ENCODE results near the gene NCMAP.

The NCMAP gene

DNA sequence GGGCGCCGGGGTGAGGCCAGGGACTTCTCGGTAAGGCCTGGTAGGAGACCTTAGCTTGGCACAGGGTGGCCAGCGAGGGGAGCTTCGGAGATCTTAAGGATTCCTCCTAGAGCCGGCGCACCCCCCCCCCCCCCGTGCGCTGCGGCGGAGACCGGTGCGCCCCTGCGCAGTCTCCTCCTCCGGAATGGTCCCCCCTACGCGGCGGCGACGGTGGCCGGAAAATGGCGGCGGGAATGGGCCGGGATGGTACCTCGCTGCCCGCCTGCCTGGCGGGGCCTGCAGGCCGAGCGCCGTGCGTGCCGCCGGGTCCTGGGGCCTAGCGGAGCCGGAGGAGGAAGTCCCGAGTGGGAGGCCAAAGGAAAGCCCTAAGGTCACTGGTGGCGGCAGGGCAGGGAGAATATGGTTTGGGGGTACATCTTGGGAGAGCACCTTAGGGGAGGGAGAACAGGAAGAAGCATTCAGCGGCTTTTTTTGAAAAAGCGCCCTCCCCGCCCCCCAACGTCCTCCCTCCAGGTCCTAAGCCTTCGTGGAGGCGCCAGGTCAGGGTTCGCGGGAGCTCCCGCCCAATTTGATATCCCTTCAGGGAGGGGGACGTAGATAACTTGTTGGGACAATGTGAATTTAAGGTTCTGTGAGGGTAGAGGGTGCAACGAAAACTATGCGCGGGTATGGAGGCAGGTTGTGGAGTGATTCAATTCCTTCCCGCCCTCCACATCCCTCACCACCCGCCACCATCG is 87.6 kb downstream of the NCMAP start:
- Histone ChIP-seq H3K4me1 (ENCODE audit: control insufficient read depth in 1 of 2, insufficient read depth in 1 of 2, low read depth in 1 of 2, low read length in 1 of 2) (peaks cover 21 to 29% of the 10 kb centered on the region in 2 experiments), H3K27ac (peak overlapping the region; percentile 88), H3K36me3 (peaks cover 31% of the 10 kb centered on the region), H3K9me3 (no peaks in the 10 kb centered on the region), H3K4me3 (ENCODE audit: low read depth in 1 of 2, low read length in 1 of 2) (peak overlapping the region; percentile 94 to 96), H3K27me3 (no peaks in the 10 kb centered on the region)
- TF ChIP-seq CTCF (IDR thresholded peaks at IDR 0.05), result no peak

- H3K27ac ChIP-seq, result peak overlapping the region; percentile 88
- peaks cover 36% of the 10 kb centered on the region for H3K36me3 ChIP-seq
- H3K27me3 ChIP-seq, result no peaks in the 10 kb centered on the region
- TF ChIP-seq CTCF (IDR thresholded peaks at IDR 0.05), result no peak
- peak overlapping the region; percentile 94 to 96 for H3K4me3 ChIP-seq (ENCODE audit: low read depth in 1 of 2, low read length in 1 of 2)
- peaks cover 21 to 29% of the 10 kb centered on the region in 2 experiments for H3K4me1 ChIP-seq (ENCODE audit: control insufficient read depth in 1 of 2, insufficient read depth in 1 of 2, low read depth in 1 of 2, low read length in 1 of 2)
- H3K9me3 ChIP-seq, result no peaks in the 10 kb centered on the region
Measured at GRCh38 chr1:24644100-24644384, 88.2 kb downstream of the NCMAP start.

- no peak overlapping the region for H3K27ac ChIP-seq
- TF ChIP-seq CTCF (IDR thresholded peaks at IDR 0.05), result no peak
- no peaks in the 10 kb centered on the region for H3K9me3 ChIP-seq
- H3K27me3 ChIP-seq, result no peaks in the 10 kb centered on the region
- peaks cover 10 to 12% of the 10 kb centered on the region in 2 experiments for H3K4me1 ChIP-seq (ENCODE audit: control insufficient read depth in 1 of 2, insufficient read depth in 1 of 2, low read depth in 1 of 2, low read length in 1 of 2)
- peaks cover 85% of the 10 kb centered on the region for H3K36me3 ChIP-seq
- H3K4me3 ChIP-seq (ENCODE audit: low read depth in 1 of 2, low read length in 1 of 2), result no peak overlapping the region
Measured at GRCh38 chr1:24648919-24649318, 93.0 kb downstream of the NCMAP start.

GRCh38 chr1:24652382-24652781 is 96.5 kb downstream of the NCMAP start:
- H3K36me3 ChIP-seq, result peaks cover 100% of the 10 kb centered on the region
- no peak for TF ChIP-seq CTCF (IDR thresholded peaks at IDR 0.05)

GRCh38 chr1:24654010-24654409 is 98.1 kb downstream of the NCMAP start:
- H3K27me3 ChIP-seq, result no peaks in the 10 kb centered on the region
- H3K4me3 ChIP-seq (ENCODE audit: low read depth in 1 of 2, low read length in 1 of 2), result no peak overlapping the region
- TF ChIP-seq CTCF (IDR thresholded peaks at IDR 0.05), result no peak
- peaks cover 100% of the 10 kb centered on the region for H3K36me3 ChIP-seq
- H3K27ac ChIP-seq, result no peak overlapping the region
- H3K4me1 ChIP-seq (ENCODE audit: control insufficient read depth in 1 of 2, insufficient read depth in 1 of 2, low read depth in 1 of 2, low read length in 1 of 2), result no peaks in the 10 kb centered on the region
- H3K9me3 ChIP-seq, result no peaks in the 10 kb centered on the region

More at GRCh38 chr1:24652382-24652781, 96.5 kb downstream of the NCMAP start:
- H3K4me3 ChIP-seq (ENCODE audit: low read depth in 1 of 2, low read length in 1 of 2), result no peak overlapping the region
- no peaks in the 10 kb centered on the region for H3K9me3 ChIP-seq
- H3K27ac ChIP-seq, result no peak overlapping the region
- no peaks in the 10 kb centered on the region for H3K27me3 ChIP-seq
- no peaks in the 10 kb centered on the region for H3K4me1 ChIP-seq (ENCODE audit: control insufficient read depth in 1 of 2, insufficient read depth in 1 of 2, low read depth in 1 of 2, low read length in 1 of 2)

Data from neutrophil (primary cell).